Stimulated activated naive CD8-positive, alpha-beta T cell treated with anti-CD3 and anti-CD28 coated beads, Interleukin-15, Interleukin-2, amounts not matched to agents 100 ng/mL and 50 ng/mL, for 24 hours (primary cell): ENCODE data around the gene UNC93A.

Source experiments
- H3K27ac Mint-ChIP-seq: one replicate; pipeline ENCODE4 v1.8.0; 2021; ENCODE audit warnings: mild to moderate bottlenecking, mixed read lengths
- H3K27me3 Mint-ChIP-seq: one replicate; pipeline ENCODE4 v1.8.0; 2021; ENCODE audit warnings: mixed read lengths
- H3K36me3 Mint-ChIP-seq: one replicate; pipeline ENCODE4 v1.8.0; 2021; ENCODE audit warnings: low read depth, mixed read lengths
- H3K4me1 Mint-ChIP-seq: one replicate; pipeline ENCODE4 v1.8.0; 2021; ENCODE audit warnings: low read depth, mixed read lengths
- H3K4me3 Mint-ChIP-seq: one replicate; pipeline ENCODE4 v1.8.0; 2021; ENCODE audit warnings: mild to moderate bottlenecking, mixed read lengths
- H3K9me3 Mint-ChIP-seq: one replicate; pipeline ENCODE4 v1.8.0; 2021; ENCODE audit warnings: mixed read lengths

UNC93A gene

GRCh38 chr6:167328086-167328485, 37.0 kb downstream of the UNC93A start:
- Mint-ChIP-seq H3K36me3 (no peaks in the 10 kb centered on the region), H3K4me1 (no peaks in the 10 kb centered on the region), H3K4me3 (no peak overlapping the region), H3K27ac (no peak overlapping the region), H3K9me3 (no peaks in the 10 kb centered on the region), H3K27me3 (peaks cover 7% of the 10 kb centered on the region)

GRCh38 chr6:167329014-167329413, 37.9 kb downstream of the UNC93A start:
- Mint-ChIP-seq H3K27ac (no peak overlapping the region), H3K9me3 (no peaks in the 10 kb centered on the region), H3K27me3 (peaks cover 7% of the 10 kb centered on the region), H3K36me3 (no peaks in the 10 kb centered on the region), H3K4me1 (no peaks in the 10 kb centered on the region), H3K4me3 (no peak overlapping the region)

- Mint-ChIP-seq H3K9me3 (no peaks in the 10 kb centered on the region), H3K27ac (no peak overlapping the region), H3K36me3 (no peaks in the 10 kb centered on the region), H3K27me3 (peaks cover 7% of the 10 kb centered on the region), H3K4me3 (no peak overlapping the region), H3K4me1 (no peaks in the 10 kb centered on the region)
These were observed 39.6 kb downstream of the UNC93A start for GRCh38 chr6:167330750-167331149.

GRCh38 chr6:167331565-167331964, 40.5 kb downstream of the UNC93A start:
- H3K27ac Mint-ChIP-seq: no peak overlapping the region
- no peak overlapping the region for H3K4me3 Mint-ChIP-seq
- no peaks in the 10 kb centered on the region for H3K36me3 Mint-ChIP-seq
- H3K4me1 Mint-ChIP-seq: no peaks in the 10 kb centered on the region
- H3K27me3 Mint-ChIP-seq: peaks cover 4% of the 10 kb centered on the region
- no peaks in the 10 kb centered on the region for H3K9me3 Mint-ChIP-seq

- Mint-ChIP-seq H3K27ac (no peak overlapping the region), H3K36me3 (no peaks in the 10 kb centered on the region), H3K27me3 (peaks cover 6% of the 10 kb centered on the region), H3K9me3 (no peaks in the 10 kb centered on the region), H3K4me3 (no peak overlapping the region), H3K4me1 (no peaks in the 10 kb centered on the region)
These were observed 45.9 kb downstream of the UNC93A start for GRCh38 chr6:167336844-167337630.

GRCh38 chr6:167337675-167338449, 46.7 kb downstream of the UNC93A start:
- no peak overlapping the region for H3K4me3 Mint-ChIP-seq
- no peak overlapping the region for H3K27ac Mint-ChIP-seq
- no peaks in the 10 kb centered on the region for H3K36me3 Mint-ChIP-seq
- no peaks in the 10 kb centered on the region for H3K4me1 Mint-ChIP-seq
- H3K27me3 Mint-ChIP-seq: peaks cover 6% of the 10 kb centered on the region
- no peaks in the 10 kb centered on the region for H3K9me3 Mint-ChIP-seq

- Mint-ChIP-seq H3K9me3 (no peaks in the 10 kb centered on the region), H3K4me1 (no peaks in the 10 kb centered on the region), H3K36me3 (no peaks in the 10 kb centered on the region), H3K27me3 (peaks cover 6% of the 10 kb centered on the region), H3K4me3 (no peak overlapping the region), H3K27ac (no peak overlapping the region)
These were observed 47.5 kb downstream of the UNC93A start for GRCh38 chr6:167338541-167339117.

- no peaks in the 10 kb centered on the region for H3K4me1 Mint-ChIP-seq
These were observed 50.0 kb downstream of the UNC93A start for GRCh38 chr6:167341038-167341583.

GRCh38 chr6:167341665-167342655, 50.8 kb downstream of the UNC93A start:
- no peaks in the 10 kb centered on the region for H3K9me3 Mint-ChIP-seq
- H3K4me3 Mint-ChIP-seq: no peak overlapping the region
- no peaks in the 10 kb centered on the region for H3K4me1 Mint-ChIP-seq
- peaks cover 20% of the 10 kb centered on the region for H3K27me3 Mint-ChIP-seq
- H3K27ac Mint-ChIP-seq: no peak overlapping the region
- no peaks in the 10 kb centered on the region for H3K36me3 Mint-ChIP-seq

More at GRCh38 chr6:167341038-167341583, 50.0 kb downstream of the UNC93A start:
- Mint-ChIP-seq H3K9me3 (no peaks in the 10 kb centered on the region), H3K27ac (no peak overlapping the region), H3K27me3 (peaks cover 14% of the 10 kb centered on the region), H3K36me3 (no peaks in the 10 kb centered on the region), H3K4me3 (no peak overlapping the region)

- Mint-ChIP-seq H3K27me3 (peaks cover 29% of the 10 kb centered on the region), H3K4me1 (no peaks in the 10 kb centered on the region), H3K9me3 (no peaks in the 10 kb centered on the region), H3K36me3 (no peaks in the 10 kb centered on the region), H3K27ac (no peak overlapping the region), H3K4me3 (no peak overlapping the region)
These were observed 51.9 kb downstream of the UNC93A start for GRCh38 chr6:167342879-167343610.

- Mint-ChIP-seq H3K9me3 (no peaks in the 10 kb centered on the region), H3K27me3 (peaks cover 47% of the 10 kb centered on the region), H3K36me3 (no peaks in the 10 kb centered on the region), H3K4me3 (no peak overlapping the region), H3K27ac (no peak overlapping the region), H3K4me1 (peaks cover 12% of the 10 kb centered on the region)
These were observed 54.2 kb downstream of the UNC93A start for GRCh38 chr6:167345348-167345747.

GRCh38 chr6:167345960-167346359, 54.8 kb downstream of the UNC93A start:
- H3K4me1 Mint-ChIP-seq: peaks cover 17% of the 10 kb centered on the region
- no peaks in the 10 kb centered on the region for H3K36me3 Mint-ChIP-seq
- H3K27ac Mint-ChIP-seq: no peak overlapping the region
- H3K9me3 Mint-ChIP-seq: no peaks in the 10 kb centered on the region
- H3K27me3 Mint-ChIP-seq: peaks cover 48% of the 10 kb centered on the region
- H3K4me3 Mint-ChIP-seq: no peak overlapping the region

- peaks cover 27% of the 10 kb centered on the region for H3K4me1 Mint-ChIP-seq
- no peaks in the 10 kb centered on the region for H3K9me3 Mint-ChIP-seq
- H3K4me3 Mint-ChIP-seq: no peak overlapping the region
- H3K36me3 Mint-ChIP-seq: no peaks in the 10 kb centered on the region
- peaks cover 44% of the 10 kb centered on the region for H3K27me3 Mint-ChIP-seq
- no peak overlapping the region for H3K27ac Mint-ChIP-seq
These were observed 56.1 kb downstream of the UNC93A start for GRCh38 chr6:167347226-167347625.
